Activated CD4-positive, alpha-beta T cell treated with anti-CD3 and anti-CD28 coated beads for 4 hours (primary cell): Measurements from ENCODE around the gene HOXC6.

ENCODE experiments used
- DNase-seq, 2 donors: peaks; one replicate each; pipeline ENCODE4 v3.0.0-alpha.2; 2020

Gene HOXC6

GRCh38 chr12:54028314-54029201 is at the start of gene HOXC6:
HOXC6 (plus strand) TSS chr12:54028440; CDS start chr12:54028522, 82 bp downstream.
- no peak for DNase-seq

DNA sequence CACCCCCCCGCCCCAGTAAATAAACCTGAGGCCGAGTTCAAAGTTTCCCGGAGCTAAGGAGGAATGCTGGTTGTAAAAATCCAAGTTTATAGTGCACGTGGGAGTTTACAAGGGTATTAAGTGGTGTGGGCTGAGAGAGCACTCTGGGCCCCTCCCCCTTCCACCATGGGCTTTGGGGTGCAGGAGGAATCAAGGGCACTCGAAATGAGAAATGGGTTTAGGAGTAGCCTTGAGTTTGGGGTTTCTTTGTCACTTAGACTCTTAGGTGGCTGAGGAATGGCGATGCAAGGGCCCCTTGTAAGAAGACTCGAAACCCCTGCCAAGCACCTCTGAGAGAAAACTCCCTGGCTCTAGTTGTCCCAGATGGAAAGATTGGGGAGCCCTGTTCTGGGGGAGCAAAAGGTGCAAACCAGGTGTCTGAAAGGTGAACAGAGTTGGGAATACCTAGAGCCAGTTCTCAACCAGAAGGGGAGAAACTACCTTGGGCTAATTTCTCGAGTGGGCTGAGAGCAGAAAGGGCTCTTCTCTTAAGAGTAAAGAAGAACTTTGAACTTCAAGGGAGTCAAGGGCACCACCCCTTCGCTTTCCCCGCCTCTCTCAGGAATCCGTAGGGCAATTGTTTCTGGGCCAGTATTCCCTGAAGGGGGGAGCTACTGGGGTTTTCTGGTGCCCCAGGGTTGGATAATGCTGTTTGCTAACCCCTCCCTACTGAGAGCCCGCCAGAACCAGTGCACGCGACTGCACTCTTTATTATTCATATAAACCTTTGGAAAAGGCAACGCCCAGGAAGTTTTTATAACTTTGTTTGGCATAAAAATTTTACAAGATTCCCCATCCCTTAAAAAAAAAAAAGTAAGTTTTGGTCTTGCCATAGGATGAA is 49.5 kb upstream of the HOXC6 start:
- DNase-seq: no peak

- no peak for DNase-seq
These were observed 48.0 kb upstream of the HOXC6 start for GRCh38 chr12:53980104-53980801.

GRCh38 chr12:53980802-53981496 is 47.3 kb upstream of the HOXC6 start:
- DNase-seq: no peak

GRCh38 chr12:53981634-53982565 is 46.3 kb upstream of the HOXC6 start:
- DNase-seq: no peak

GRCh38 chr12:53982648-53983567 is 45.3 kb upstream of the HOXC6 start:
- no peak for DNase-seq

DNA sequence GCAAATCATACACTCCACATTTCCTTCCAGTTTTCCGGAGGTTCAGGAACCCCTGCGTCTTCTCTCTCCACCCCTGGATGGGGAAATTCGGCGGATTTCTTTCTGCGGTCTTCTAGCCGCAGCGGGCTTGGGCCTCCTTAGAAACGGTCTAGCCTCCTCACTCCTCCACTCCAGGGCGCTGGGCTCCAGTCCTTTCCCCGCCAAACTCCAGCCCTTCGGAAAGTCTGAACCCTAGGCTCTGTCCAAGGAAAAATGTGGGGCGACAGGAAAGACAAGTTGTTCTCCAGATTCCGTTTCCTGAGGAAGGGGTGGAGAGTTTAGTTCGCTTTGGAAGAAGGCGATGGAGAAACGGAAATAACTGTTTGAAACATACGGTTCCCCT is 44.7 kb upstream of the HOXC6 start:
- no peak for DNase-seq

DNA sequence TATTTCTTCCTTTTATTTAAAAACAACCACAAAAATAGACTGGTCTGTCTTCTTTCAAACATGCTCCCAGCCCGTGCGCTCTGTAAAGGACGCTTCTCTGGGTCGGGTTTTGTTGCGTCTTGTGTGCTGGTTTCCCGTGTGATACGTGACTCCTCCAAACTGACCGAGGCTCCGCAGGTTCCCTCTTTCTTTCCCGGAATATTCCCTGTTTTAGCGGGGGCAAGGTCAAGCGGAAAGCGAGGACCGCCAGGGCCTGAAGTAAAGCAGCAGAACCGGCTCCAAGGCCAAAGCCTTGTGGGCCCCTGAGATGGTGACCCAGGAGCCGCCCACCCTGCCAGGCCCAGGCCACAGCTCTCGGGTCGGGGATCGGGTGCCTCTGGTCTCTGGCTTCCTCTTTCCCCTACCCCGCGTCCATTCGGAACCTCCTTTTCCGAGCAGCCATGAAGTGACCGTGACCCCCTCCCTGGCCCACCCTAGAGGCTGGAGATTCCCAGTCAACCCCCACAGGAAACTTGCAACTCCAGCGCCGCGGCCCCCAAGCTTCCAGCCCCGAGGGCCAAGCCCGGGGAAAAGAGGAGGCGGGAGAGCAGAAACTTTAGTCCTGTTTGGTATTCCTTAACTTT is 44.2 kb upstream of the HOXC6 start:
- no peak for DNase-seq

GRCh38 chr12:53984901-53985691 is 43.1 kb upstream of the HOXC6 start, which contains the start of gene HOXC10:
HOXC10 (plus strand) TSS chr12:53985146; CDS start chr12:53985260, 114 bp downstream.
- DNase-seq: peak; percentile 65 to 76

DNA sequence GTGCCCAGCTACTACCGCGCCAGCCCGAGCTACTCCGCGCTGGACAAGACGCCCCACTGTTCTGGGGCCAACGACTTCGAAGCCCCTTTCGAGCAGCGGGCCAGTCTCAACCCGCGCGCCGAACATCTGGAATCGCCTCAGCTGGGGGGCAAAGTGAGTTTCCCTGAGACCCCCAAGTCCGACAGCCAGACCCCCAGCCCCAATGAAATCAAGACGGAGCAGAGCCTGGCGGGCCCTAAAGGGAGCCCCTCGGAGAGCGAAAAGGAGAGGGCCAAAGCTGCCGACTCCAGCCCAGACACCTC is 42.6 kb upstream of the HOXC6 start:
- no peak for DNase-seq

GRCh38 chr12:53985994-53986685 is 42.1 kb upstream of the HOXC6 start:
- DNase-seq: no peak

GRCh38 chr12:53986686-53987483 is 41.4 kb upstream of the HOXC6 start:
- no peak for DNase-seq

- DNase-seq: no peak
These were observed 40.4 kb upstream of the HOXC6 start for GRCh38 chr12:53987787-53988230.

DNA sequence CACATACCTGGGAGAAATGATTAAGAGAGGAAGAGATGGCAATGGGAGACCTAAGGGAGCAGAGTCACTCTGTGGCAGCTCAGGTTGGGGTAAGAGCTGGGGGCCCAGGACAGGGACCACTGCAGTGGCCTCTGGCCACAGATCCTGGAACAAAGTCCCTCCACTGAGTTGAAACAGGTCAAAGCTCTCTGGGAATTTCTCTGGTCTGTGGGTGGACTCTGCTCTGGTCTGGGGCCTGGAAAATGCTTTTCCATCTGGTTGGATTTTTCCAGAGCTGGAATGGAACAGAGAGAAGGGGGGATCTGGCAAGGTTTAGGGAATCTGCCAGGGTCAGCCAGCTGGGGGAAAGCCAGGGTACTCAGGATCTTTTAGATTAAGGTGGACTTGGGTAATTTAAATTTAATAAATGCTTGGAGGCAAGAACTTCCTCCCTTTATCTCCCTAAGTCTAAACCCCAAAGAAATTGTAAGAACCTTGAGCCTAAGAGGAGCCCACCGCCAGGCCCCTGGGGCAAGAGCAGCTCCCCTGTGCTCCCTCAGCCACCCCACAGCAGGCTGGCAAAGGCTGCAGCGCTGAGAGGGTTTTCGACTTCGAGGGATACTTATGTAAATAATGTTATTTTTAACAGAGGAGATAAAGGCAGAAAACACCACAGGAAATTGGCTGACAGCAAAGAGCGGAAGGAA is 39.6 kb upstream of the HOXC6 start:
- no peak for DNase-seq

DNA sequence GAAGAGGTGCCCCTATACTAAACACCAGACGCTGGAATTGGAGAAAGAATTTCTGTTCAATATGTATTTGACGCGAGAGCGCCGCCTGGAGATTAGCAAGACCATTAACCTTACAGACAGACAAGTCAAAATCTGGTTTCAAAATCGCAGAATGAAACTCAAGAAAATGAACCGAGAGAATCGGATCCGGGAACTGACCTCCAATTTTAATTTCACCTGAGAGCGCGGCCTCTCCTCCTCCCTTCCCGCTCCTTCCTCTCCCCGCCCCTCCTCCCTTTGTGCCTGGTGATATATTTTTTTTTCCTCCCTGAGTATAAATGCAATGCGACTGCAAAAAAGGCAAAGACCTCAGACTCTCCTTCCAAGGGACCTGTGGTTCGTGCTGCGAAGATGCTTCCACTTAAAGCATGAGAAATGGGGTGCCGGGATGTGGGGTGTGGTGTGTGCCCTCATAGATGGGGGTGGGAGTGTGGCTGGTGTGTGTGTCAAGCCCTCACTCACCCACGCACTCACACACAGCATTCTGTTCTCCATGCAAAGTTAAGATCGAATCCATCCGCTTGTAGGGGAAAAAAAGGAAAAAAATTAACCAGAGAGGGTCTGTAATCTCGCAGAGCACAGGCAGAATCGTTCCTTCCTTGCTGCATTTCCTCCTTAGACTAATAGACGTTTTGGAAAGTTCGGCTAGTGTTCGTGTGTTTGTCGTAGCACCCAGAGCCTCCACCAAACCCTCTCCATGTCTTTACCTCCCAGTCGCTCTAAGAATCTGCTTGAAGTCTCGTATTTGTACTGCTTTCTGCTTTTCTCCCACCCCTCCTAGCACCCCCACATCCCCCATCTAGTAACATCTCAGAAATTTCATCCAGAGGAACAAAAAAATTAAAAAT is 38.8 kb upstream of the HOXC6 start:
- DNase-seq: no peak
